ENCODE results near the gene F2RL1.

Gene F2RL1

GRCh38 chr5:76805821-76806505 is 12.9 kb upstream of the F2RL1 start (continued):
- TF ChIP-seq TCF4 (CRISPR knock-in tag; IDR thresholded peaks at IDR 0.05; ENCODE audit: borderline replicate concordance): no peak
- TF ChIP-seq PATZ1 (CRISPR knock-in tag; IDR thresholded peaks at IDR 0.05; ENCODE audit: borderline replicate concordance): no peak
- TF ChIP-seq ARNTL (CRISPR knock-in tag; IDR thresholded peaks at IDR 0.05; ENCODE audit: borderline replicate concordance, low read depth): no peak
- no peak for TF ChIP-seq CSRNP3 (CRISPR knock-in tag; IDR thresholded peaks at IDR 0.05)

GRCh38 chr5:76807296-76807695 is 11.5 kb upstream of the F2RL1 start:
- peak; percentile 72 for ATAC-seq
- no peak for TF ChIP-seq PATZ1 (CRISPR knock-in tag; IDR thresholded peaks at IDR 0.05; ENCODE audit: borderline replicate concordance)
- TF ChIP-seq ISL1 (CRISPR knock-in tag; IDR thresholded peaks at IDR 0.05): no peak
- no peak for TF ChIP-seq CREB5 (CRISPR knock-in tag; IDR thresholded peaks at IDR 0.05; ENCODE audit: low read depth)
- TF ChIP-seq CSRNP3 (CRISPR knock-in tag; IDR thresholded peaks at IDR 0.05): no peak
- no peak for TF ChIP-seq ARNTL (CRISPR knock-in tag; IDR thresholded peaks at IDR 0.05; ENCODE audit: borderline replicate concordance, low read depth)
- no peak for TF ChIP-seq CSDC2 (CRISPR knock-in tag; IDR thresholded peaks at IDR 0.05)
- TF ChIP-seq POU6F1 (CRISPR knock-in tag; IDR thresholded peaks at IDR 0.05; ENCODE audit: borderline replicate concordance, low read depth): no peak
- TF ChIP-seq GLIS3 (CRISPR knock-in tag; IDR thresholded peaks at IDR 0.05): no peak
- no peak for TF ChIP-seq ESRRG (CRISPR knock-in tag; IDR thresholded peaks at IDR 0.05)
- no peak for TF ChIP-seq PPARA (CRISPR knock-in tag; IDR thresholded peaks at IDR 0.05; ENCODE audit: borderline replicate concordance)
- no peak for TF ChIP-seq RARB (CRISPR knock-in tag; IDR thresholded peaks at IDR 0.05)
- no peak for TF ChIP-seq BACH2 (CRISPR knock-in tag; IDR thresholded peaks at IDR 0.05; ENCODE audit: borderline replicate concordance)
- no peak for TF ChIP-seq ZNF8 (CRISPR knock-in tag; IDR thresholded peaks at IDR 0.05)
- TF ChIP-seq ZC3H10 (CRISPR knock-in tag; IDR thresholded peaks at IDR 0.05): no peak
- no peak for TF ChIP-seq OSR1 (CRISPR knock-in tag; IDR thresholded peaks at IDR 0.05)
- no peak for TF ChIP-seq TSHZ2 (CRISPR knock-in tag; IDR thresholded peaks at IDR 0.05)
- no peak for TF ChIP-seq ZFP30 (CRISPR knock-in tag; IDR thresholded peaks at IDR 0.05)
- no peak for TF ChIP-seq SNAI2 (CRISPR knock-in tag; IDR thresholded peaks at IDR 0.05)
